CD4-positive, alpha-beta T cell (primary cell): ENCODE results near the gene CFLAR. TPM values are rescaled to one million over a fixed set of nuclear protein-coding genes. Genes with fewer than 3 reads are reported as not detected.

Experiments used
- ATAC-seq: fragments of 200-7000 bp; cut with Tn5 transposase; one replicate; pipeline ENCODE4 v1.10.0; 2022; ENCODE audit warnings: mild to moderate bottlenecking; ENCODE audit not compliant: poor library complexity
- CTCF ChIA-PET: fragments of 350-600 bp; sonication (Branson Sonifier 250); formaldehyde crosslinking; loops from one replicate; lab custom pipeline; 2021; ENCODE audit warnings: antibody characterized with exemption, inconsistent platforms; lab: Charles Lee
- POLR2A ChIA-PET: fragments of 350-600 bp; sonication (Branson Sonifier 250); formaldehyde crosslinking; loops from one replicate; lab custom pipeline; 2021; ENCODE audit warnings: antibody characterized with exemption, inconsistent platforms; lab: Charles Lee
- DNase-seq, 14 experiments: peaks; one replicate each; pipeline ENCODE4 v3.0.0-alpha.2; 2013 to 2020; ENCODE audit warnings: mixed read lengths in 2 of 14
- H3K27ac ChIP-seq, 2 donors: one replicate each; pipeline versions ENCODE4 v1.5.1 to v1.7.0; 2013; ENCODE audit warnings: low read length in 2 of 2, low read depth in 1 of 2, mild to moderate bottlenecking in 1 of 2
- H3K27me3 ChIP-seq, 2 experiments: 1 replicate in 1 of 2; 2 replicates in 1 of 2; pipeline versions ENCODE4 v1.6.1 to v1.7.0; 2013; ENCODE audit warnings: low read length in 2 of 2, control low read depth in 1 of 2, mild to moderate bottlenecking in 1 of 2, moderate library complexity in 1 of 2; ENCODE audit not compliant: insufficient read depth in 2 of 2, control insufficient read depth in 1 of 2
- H3K36me3 ChIP-seq: one replicate; pipeline ENCODE4 v1.6.1; 2013; ENCODE audit warnings: low read length, control low read depth; ENCODE audit not compliant: insufficient read depth
- H3K4me1 ChIP-seq: one replicate; pipeline ENCODE4 v1.6.1; 2013; ENCODE audit warnings: low read length, control low read depth; ENCODE audit not compliant: insufficient read depth
- H3K4me3 ChIP-seq: one replicate; pipeline ENCODE4 v1.5.1; 2013; ENCODE audit warnings: mild to moderate bottlenecking, low read length, moderate library complexity
- H3K9me3 ChIP-seq, 2 experiments: 1 replicate in 1 of 2; 2 replicates in 1 of 2; pipeline versions ENCODE4 v1.6.1 to v1.7.0; 2013; ENCODE audit warnings: low read length in 2 of 2, mild to moderate bottlenecking in 2 of 2, control low read depth in 1 of 2, moderate library complexity in 1 of 2; ENCODE audit not compliant: control insufficient read depth in 1 of 2, insufficient read depth in 1 of 2
- H3K27ac Mint-ChIP-seq: one replicate; pipeline ENCODE4 v1.8.0; 2020; ENCODE audit warnings: mixed read lengths
- H3K27me3 Mint-ChIP-seq: one replicate; pipeline ENCODE4 v1.8.0; 2021; ENCODE audit warnings: mixed read lengths
- H3K36me3 Mint-ChIP-seq: one replicate; pipeline ENCODE4 v1.8.0; 2021; ENCODE audit warnings: low read depth, mixed read lengths
- H3K4me1 Mint-ChIP-seq: one replicate; pipeline ENCODE4 v1.8.0; 2021; ENCODE audit warnings: low read depth, mixed read lengths
- H3K4me3 Mint-ChIP-seq: one replicate; pipeline ENCODE4 v1.8.0; 2020; ENCODE audit warnings: mild to moderate bottlenecking, mixed read lengths
- H3K9me3 Mint-ChIP-seq: one replicate; pipeline ENCODE4 v1.8.0; 2020; ENCODE audit warnings: mixed read lengths
- intact Hi-C, 2 experiments: fragments of 100-400 bp; cut with DNase I in 1 of 2; cut with micrococcal nuclease in 1 of 2; formaldehyde crosslinking; loops; one replicate each; pipeline versions ENCODE4 v1.15.1 to v1.9.0; 2023 to 2025; cut with DNase I, micrococcal nuclease
- total RNA-seq, 174 experiments: library from RNA in 2 of 174; stranded (reverse) in 2 of 174; gene quantifications; one replicate each; pipeline ENCODE4 v1.2.3 and lab custom pipeline; 2021 to 2026
- TF ChIP-seq, protein P1 (sequence below): fragments of 200-600 bp; IDR thresholded peaks from one replicate; pipeline ENCODE4 v1.8.0; 2022; ENCODE audit warnings: antibody characterized with exemption, mild to moderate bottlenecking

CFLAR gene
- total RNA-seq, 2 experiments from 2014 or later = 178 to 181 TPM

DNA sequence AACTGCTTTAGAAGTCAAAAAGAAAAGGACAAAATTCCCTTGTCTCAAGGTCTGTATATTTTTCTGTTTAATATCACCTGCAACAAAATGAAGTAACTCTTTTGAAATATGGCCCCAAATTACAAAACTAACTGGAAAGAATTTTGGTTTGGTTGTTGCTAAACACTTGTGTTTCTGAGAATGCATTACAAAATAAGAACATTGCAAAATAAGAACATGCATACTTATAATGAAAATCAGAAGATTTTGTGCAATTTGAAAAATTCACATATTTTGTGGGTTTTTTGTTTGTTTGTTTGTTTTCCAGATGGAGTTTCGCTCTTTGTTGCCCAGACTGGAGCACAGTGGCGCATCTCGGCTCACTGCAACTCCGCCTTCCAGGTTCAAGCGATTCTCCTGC lies 22.4 kb upstream of the CFLAR start:
- no peaks in the 10 kb centered on the region for H3K4me1 ChIP-seq
- ChIA-PET POLR2A (no interaction called here), CTCF (no interaction called here)
- intact Hi-C loops = no loop called here
- Mint-ChIP-seq H3K36me3 (peaks cover 4% of the 10 kb centered on the region), H3K4me3 (no peak overlapping the region), H3K9me3 (no peaks in the 10 kb centered on the region), H3K4me1 (no peaks in the 10 kb centered on the region), H3K27me3 (no peaks in the 10 kb centered on the region), H3K27ac (no peak overlapping the region)
- ATAC-seq (no peak), DNase-seq (no peak)
- no peak overlapping the region for H3K4me3 ChIP-seq
- H3K36me3 ChIP-seq = peaks cover 4% of the 10 kb centered on the region
- no peaks in the 10 kb centered on the region for H3K27me3 ChIP-seq
- H3K27ac ChIP-seq = no peak overlapping the region
- TF ChIP-seq, protein P1, sequence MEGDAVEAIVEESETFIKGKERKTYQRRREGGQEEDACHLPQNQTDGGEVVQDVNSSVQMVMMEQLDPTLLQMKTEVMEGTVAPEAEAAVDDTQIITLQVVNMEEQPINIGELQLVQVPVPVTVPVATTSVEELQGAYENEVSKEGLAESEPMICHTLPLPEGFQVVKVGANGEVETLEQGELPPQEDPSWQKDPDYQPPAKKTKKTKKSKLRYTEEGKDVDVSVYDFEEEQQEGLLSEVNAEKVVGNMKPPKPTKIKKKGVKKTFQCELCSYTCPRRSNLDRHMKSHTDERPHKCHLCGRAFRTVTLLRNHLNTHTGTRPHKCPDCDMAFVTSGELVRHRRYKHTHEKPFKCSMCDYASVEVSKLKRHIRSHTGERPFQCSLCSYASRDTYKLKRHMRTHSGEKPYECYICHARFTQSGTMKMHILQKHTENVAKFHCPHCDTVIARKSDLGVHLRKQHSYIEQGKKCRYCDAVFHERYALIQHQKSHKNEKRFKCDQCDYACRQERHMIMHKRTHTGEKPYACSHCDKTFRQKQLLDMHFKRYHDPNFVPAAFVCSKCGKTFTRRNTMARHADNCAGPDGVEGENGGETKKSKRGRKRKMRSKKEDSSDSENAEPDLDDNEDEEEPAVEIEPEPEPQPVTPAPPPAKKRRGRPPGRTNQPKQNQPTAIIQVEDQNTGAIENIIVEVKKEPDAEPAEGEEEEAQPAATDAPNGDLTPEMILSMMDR = no peak
- no peaks in the 10 kb centered on the region for H3K9me3 ChIP-seq

DNA sequence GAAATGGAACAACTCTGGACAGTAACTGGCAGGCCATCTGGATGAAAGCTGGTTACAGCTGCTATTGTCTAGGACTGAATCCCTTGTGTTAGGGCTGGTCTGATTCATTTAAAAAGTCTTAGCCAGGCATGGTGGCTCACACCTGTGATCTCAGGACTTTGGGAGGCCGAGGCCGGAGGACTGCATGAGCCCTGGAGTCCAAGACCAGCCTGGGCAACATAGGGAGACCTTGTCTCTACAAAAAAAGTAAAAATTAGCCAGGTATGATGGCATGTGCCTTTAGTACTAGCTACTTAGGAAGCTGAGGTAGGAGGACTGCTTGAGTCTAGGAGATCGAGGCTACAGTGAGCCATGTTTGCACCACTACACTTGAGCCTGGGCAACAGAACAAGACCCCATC lies 15.5 kb upstream of the CFLAR start:
- no peaks in the 10 kb centered on the region for H3K4me1 Mint-ChIP-seq
- intact Hi-C loops = no loop called here

DNA sequence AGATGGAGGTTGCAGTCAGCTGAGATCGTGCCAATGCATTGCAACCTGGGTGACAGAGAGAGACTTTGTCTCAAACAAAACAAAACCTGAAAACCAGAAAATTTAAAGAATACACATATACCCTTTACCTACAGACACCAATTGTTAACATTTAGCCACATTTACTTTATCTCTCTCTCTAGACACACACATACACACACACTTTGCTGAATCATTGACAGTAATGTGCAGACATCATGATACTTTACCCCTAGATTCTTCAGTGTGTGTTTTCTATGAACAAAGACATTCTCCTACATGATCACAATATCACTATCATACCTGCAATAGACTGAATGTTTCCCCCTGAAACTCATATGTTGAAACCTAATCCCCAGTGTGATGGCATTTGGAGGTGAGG lies 10.2 kb upstream of the CFLAR start:
- no peak for DNase-seq
- H3K27me3 Mint-ChIP-seq = no peaks in the 10 kb centered on the region
- intact Hi-C loops = no loop called here
- H3K9me3 Mint-ChIP-seq = no peaks in the 10 kb centered on the region
- H3K27ac ChIP-seq = no peak overlapping the region
- no peak overlapping the region for H3K4me3 Mint-ChIP-seq
- no peak overlapping the region for H3K27ac Mint-ChIP-seq
- ATAC-seq = no peak
- no peaks in the 10 kb centered on the region for H3K4me1 ChIP-seq
- H3K36me3 ChIP-seq = no peaks in the 10 kb centered on the region
- ChIA-PET POLR2A (interaction anchor here (1.0 to 4.2 kb wide), 2 partner anchors 11 to 216 kb away, joined by 3 to 18 read pairs; partner anchors contain the start of genes CFLAR, NIF3L1 and PPIL3), CTCF (no interaction called here)
- H3K4me1 Mint-ChIP-seq = peaks cover under 1% of the 10 kb centered on the region
- TF ChIP-seq, protein P1 = no peak
- H3K36me3 Mint-ChIP-seq = no peaks in the 10 kb centered on the region
- no peaks in the 10 kb centered on the region for H3K27me3 ChIP-seq
- no peak overlapping the region for H3K4me3 ChIP-seq
- H3K9me3 ChIP-seq = no peaks in the 10 kb centered on the region

More for the DNA sequence above, 15.5 kb upstream of the CFLAR start:
- no peak for DNase-seq
- Histone ChIP-seq H3K4me3 (no peak overlapping the region), H3K27me3 (no peaks in the 10 kb centered on the region), H3K4me1 (no peaks in the 10 kb centered on the region), H3K27ac (no peak overlapping the region), H3K36me3 (no peaks in the 10 kb centered on the region), H3K9me3 (no peaks in the 10 kb centered on the region)
- ChIA-PET CTCF (interaction anchor here (0.8 kb wide), 1 partner anchor 58 kb away, joined by 4 read pairs; no protein-coding TSS in a partner anchor), POLR2A (interaction anchor here (2.5 kb wide), 1 partner anchor 18 kb away, joined by 5 read pairs; no protein-coding TSS in a partner anchor)
- Mint-ChIP-seq H3K36me3 (no peaks in the 10 kb centered on the region), H3K27me3 (no peaks in the 10 kb centered on the region), H3K27ac (no peak overlapping the region), H3K9me3 (no peaks in the 10 kb centered on the region), H3K4me3 (no peak overlapping the region)
- no peak for ATAC-seq
- TF ChIP-seq, protein P1 = no peak
